Natural killer cell (primary cell): Measurements from ENCODE around the gene COL9A2. TPM values are rescaled to one million over a fixed set of nuclear protein-coding genes. Genes with fewer than 3 reads are reported as not detected.

Experiments used
- ATAC-seq, 3 donors: fragments of 150-1000 bp in 2 of 3; fragments of 200-7000 bp in 1 of 3; cut with Tn5 transposase; 1 replicate in 1 of 3; 2 replicates in 2 of 3; pipeline ENCODE4 v1.10.0; 2021; ENCODE audit warnings: mild to moderate bottlenecking in 2 of 3, moderate library complexity in 2 of 3
- DNase-seq, 2 donors: peaks; one replicate each; pipeline versions ENCODE4 v3.0.0 to v3.0.0-alpha.2; 2013 to 2021; ENCODE audit warnings: mixed read lengths in 1 of 2
- H3K27ac ChIP-seq: one replicate; pipeline ENCODE4 v1.5.1; 2013; ENCODE audit warnings: mild to moderate bottlenecking, low read length
- H3K27me3 ChIP-seq: one replicate; pipeline ENCODE4 v1.6.1; 2013; ENCODE audit warnings: low read length; ENCODE audit not compliant: control insufficient read depth, insufficient read depth
- H3K36me3 ChIP-seq: one replicate; pipeline ENCODE4 v1.6.1; 2013; ENCODE audit warnings: low read length; ENCODE audit not compliant: control insufficient read depth, insufficient read depth
- H3K4me1 ChIP-seq: one replicate; pipeline ENCODE4 v1.6.1; 2013; ENCODE audit warnings: low read length; ENCODE audit not compliant: control insufficient read depth, insufficient read depth
- H3K4me3 ChIP-seq: one replicate; pipeline ENCODE4 v1.5.1; 2013; ENCODE audit warnings: low read length
- H3K9me3 ChIP-seq: one replicate; pipeline ENCODE4 v1.6.1; 2013; ENCODE audit warnings: low read length; ENCODE audit not compliant: control insufficient read depth, insufficient read depth
- H3K27ac Mint-ChIP-seq, 2 donors: one replicate each; pipeline ENCODE4 v1.8.0; 2022; ENCODE audit warnings: mild to moderate bottlenecking in 2 of 2, mixed read lengths in 2 of 2, moderate library complexity in 1 of 2
- H3K27me3 Mint-ChIP-seq, 2 donors: one replicate each; pipeline ENCODE4 v1.8.0; 2022; ENCODE audit warnings: low read depth in 2 of 2, mixed read lengths in 2 of 2
- H3K36me3 Mint-ChIP-seq: one replicate; pipeline ENCODE4 v1.8.0; 2022; ENCODE audit warnings: mixed read lengths
- H3K4me1 Mint-ChIP-seq, 2 donors: one replicate each; pipeline ENCODE4 v1.8.0; 2022; ENCODE audit warnings: mixed read lengths in 2 of 2
- H3K4me3 Mint-ChIP-seq: one replicate; pipeline ENCODE4 v1.8.0; 2022; ENCODE audit warnings: mild to moderate bottlenecking, moderate library complexity, mixed read lengths
- H3K9me3 Mint-ChIP-seq, 2 donors: one replicate each; pipeline ENCODE4 v1.8.0; 2022; ENCODE audit warnings: mixed read lengths in 2 of 2
- CTCF ChIP-seq: fragments of 200-600 bp; IDR thresholded peaks from one replicate; pipeline ENCODE4 v1.8.0; 2022; ENCODE audit warnings: antibody characterized with exemption
- WGBS: methylation state at CpG from one replicate; pipeline ENCODE4 v1.1.7; 2013; ENCODE audit warnings: missing lambda C conversion rate; ENCODE audit not compliant: insufficient coverage; 5-methylcytosine and 5-hydroxymethylcytosine counted together
- intact Hi-C: fragments of 100-400 bp; cut with micrococcal nuclease; formaldehyde crosslinking; loops from one replicate; pipeline ENCODE4 v1.14.2; 2022
- total RNA-seq, 4 donors: library from RNA; stranded (reverse); fragments of 120-200 nt in 1 of 4; gene quantifications; one replicate each; pipeline versions ENCODE4 v1.2.3 to v1.2.4, GENCODE V29; 2013 to 2022

Gene COL9A2
- total RNA-seq, 3 donors from 2014 or later (not counting 1 experiment from before 2014, with no cell fraction given) = 2.4 to 2.6 (median 2.5) TPM

GRCh38 chr1:40362199-40362598 is 45.1 kb upstream of the COL9A2 start:
- TF ChIP-seq CTCF = no peak
- Histone ChIP-seq H3K27me3 (no peaks in the 10 kb centered on the region), H3K4me3 (no peak overlapping the region), H3K36me3 (no peaks in the 10 kb centered on the region), H3K4me1 (no peaks in the 10 kb centered on the region), H3K9me3 (no peaks in the 10 kb centered on the region), H3K27ac (no peak overlapping the region)
- Mint-ChIP-seq H3K27me3 (no peaks in the 10 kb centered on the region), H3K36me3 (peaks cover 8% of the 10 kb centered on the region), H3K4me1 (no peaks in the 10 kb centered on the region), H3K4me3 (no peak overlapping the region), H3K27ac (no peak overlapping the region), H3K9me3 (peaks cover 2 to 3% of the 10 kb centered on the region in 2 donors)
- ATAC-seq (no peak), DNase-seq (no peak)
- intact Hi-C loops = no loop called here
- 94% methylated on average over 2 of the region's 2 CpGs for WGBS

- Mint-ChIP-seq H3K4me3 (no peak overlapping the region), H3K27ac (no peak overlapping the region), H3K4me1 (no peaks in the 10 kb centered on the region), H3K27me3 (no peaks in the 10 kb centered on the region), H3K9me3 (peaks cover 2 to 3% of the 10 kb centered on the region in 2 donors), H3K36me3 (peaks cover 8% of the 10 kb centered on the region)
- Histone ChIP-seq H3K9me3 (no peaks in the 10 kb centered on the region), H3K27me3 (no peaks in the 10 kb centered on the region), H3K27ac (no peak overlapping the region), H3K4me1 (no peaks in the 10 kb centered on the region), H3K4me3 (no peak overlapping the region), H3K36me3 (no peaks in the 10 kb centered on the region)
- intact Hi-C loops = no loop called here
- TF ChIP-seq CTCF = no peak
- no peak for ATAC-seq
- no peak for DNase-seq
- 93% methylated on average over 4 of the region's 4 CpGs for WGBS
Observed at GRCh38 chr1:40361637-40362036, 44.6 kb upstream of the COL9A2 start.

- Mint-ChIP-seq H3K36me3 (peaks cover 8% of the 10 kb centered on the region), H3K27me3 (no peaks in the 10 kb centered on the region), H3K4me3 (no peak overlapping the region), H3K4me1 (no peaks in the 10 kb centered on the region), H3K9me3 (peaks cover 2 to 3% of the 10 kb centered on the region in 2 donors), H3K27ac (no peak overlapping the region)
- ATAC-seq (no peak), DNase-seq (no peak)
- Histone ChIP-seq H3K27ac (no peak overlapping the region), H3K4me3 (no peak overlapping the region), H3K9me3 (no peaks in the 10 kb centered on the region), H3K27me3 (no peaks in the 10 kb centered on the region), H3K4me1 (no peaks in the 10 kb centered on the region), H3K36me3 (no peaks in the 10 kb centered on the region)
- intact Hi-C loops = no loop called here
- 100% methylated on average over 1 of the region's 1 CpG for WGBS
- TF ChIP-seq CTCF = no peak
Observed at GRCh38 chr1:40361201-40361600, 44.1 kb upstream of the COL9A2 start.

GRCh38 chr1:40360631-40361030 is 43.5 kb upstream of the COL9A2 start:
- H3K9me3 Mint-ChIP-seq = peaks cover 2 to 3% of the 10 kb centered on the region in 2 donors
- no peaks in the 10 kb centered on the region for H3K27me3 Mint-ChIP-seq
- Histone ChIP-seq H3K27me3 (no peaks in the 10 kb centered on the region), H3K4me3 (no peak overlapping the region), H3K36me3 (no peaks in the 10 kb centered on the region), H3K4me1 (no peaks in the 10 kb centered on the region), H3K9me3 (no peaks in the 10 kb centered on the region), H3K27ac (no peak overlapping the region)
- H3K4me3 Mint-ChIP-seq = no peak overlapping the region
- intact Hi-C loops = no loop called here
- TF ChIP-seq CTCF = no peak
- DNase-seq = no peak
- H3K36me3 Mint-ChIP-seq = peaks cover 8% of the 10 kb centered on the region
- H3K4me1 Mint-ChIP-seq = no peaks in the 10 kb centered on the region
- ATAC-seq = no peak
- H3K27ac Mint-ChIP-seq = no peak overlapping the region
